HEK293 (cell line): ENCODE measurements around the gene KRTAP10-6.

Source experiments
- KLF10 ChIP-seq: fragments of 450-650 bp; IDR thresholded peaks from 2 replicates; pipeline ENCODE4 v1.5.1; 2018; ENCODE audit warnings: missing biosample characterization, mild to moderate bottlenecking, missing genetic modification characterization
- TF ChIP-seq, protein P1 (sequence below): fragments of 450-650 bp; formaldehyde crosslinking; IDR thresholded peaks from 2 replicates; pipeline ENCODE4 v1.5.1; 2016; ENCODE audit warnings: missing biosample characterization, missing genetic modification characterization

DNA sequence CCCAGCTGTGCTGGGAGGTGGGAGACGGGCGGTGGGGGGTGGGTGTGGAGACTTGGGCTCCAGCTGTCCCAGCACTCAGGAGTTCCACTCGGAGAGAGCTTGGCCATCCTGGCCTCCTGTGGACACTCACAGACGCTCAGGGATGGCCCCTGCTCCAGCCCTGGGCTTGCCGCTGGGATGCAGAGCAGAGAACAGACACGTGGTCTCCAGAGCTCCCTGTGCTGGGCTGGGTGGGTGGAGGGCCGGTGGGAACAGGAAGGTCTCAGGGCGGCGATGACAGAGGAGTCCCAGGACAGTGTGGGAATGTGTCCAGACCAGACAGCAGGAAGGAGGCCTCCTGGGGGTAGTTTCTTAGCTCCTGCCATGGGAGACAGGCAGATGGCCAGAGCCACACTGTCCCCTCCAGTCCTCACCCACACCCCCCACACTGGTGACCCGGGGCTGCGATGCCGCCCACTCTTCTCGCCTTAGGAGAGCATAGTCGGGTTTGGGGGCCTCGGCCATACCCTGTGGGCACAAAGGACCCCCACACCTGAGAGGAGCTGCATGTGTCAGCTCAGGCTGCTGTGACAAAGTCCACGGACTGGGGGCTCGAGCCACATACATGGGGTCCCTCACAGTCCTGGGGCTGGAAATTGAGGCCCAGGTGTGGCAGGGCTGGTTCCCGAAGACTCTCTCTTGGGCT is 36.5 kb upstream of the KRTAP10-6 start:
- TF ChIP-seq, protein P1, sequence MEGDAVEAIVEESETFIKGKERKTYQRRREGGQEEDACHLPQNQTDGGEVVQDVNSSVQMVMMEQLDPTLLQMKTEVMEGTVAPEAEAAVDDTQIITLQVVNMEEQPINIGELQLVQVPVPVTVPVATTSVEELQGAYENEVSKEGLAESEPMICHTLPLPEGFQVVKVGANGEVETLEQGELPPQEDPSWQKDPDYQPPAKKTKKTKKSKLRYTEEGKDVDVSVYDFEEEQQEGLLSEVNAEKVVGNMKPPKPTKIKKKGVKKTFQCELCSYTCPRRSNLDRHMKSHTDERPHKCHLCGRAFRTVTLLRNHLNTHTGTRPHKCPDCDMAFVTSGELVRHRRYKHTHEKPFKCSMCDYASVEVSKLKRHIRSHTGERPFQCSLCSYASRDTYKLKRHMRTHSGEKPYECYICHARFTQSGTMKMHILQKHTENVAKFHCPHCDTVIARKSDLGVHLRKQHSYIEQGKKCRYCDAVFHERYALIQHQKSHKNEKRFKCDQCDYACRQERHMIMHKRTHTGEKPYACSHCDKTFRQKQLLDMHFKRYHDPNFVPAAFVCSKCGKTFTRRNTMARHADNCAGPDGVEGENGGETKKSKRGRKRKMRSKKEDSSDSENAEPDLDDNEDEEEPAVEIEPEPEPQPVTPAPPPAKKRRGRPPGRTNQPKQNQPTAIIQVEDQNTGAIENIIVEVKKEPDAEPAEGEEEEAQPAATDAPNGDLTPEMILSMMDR (tag by site-specific recombination) = no peak
- no peak for TF ChIP-seq KLF10
